Astrocyte of the cerebellum (primary cell): ENCODE measurements around the gene CACHD1.

Experiments
- DNase-seq: peaks from one replicate; pipeline ENCODE4 v3.0.0-alpha.2; 2011; ENCODE audit warnings: low read depth
- H3K4me3 ChIP-seq: 2 replicates; pipeline ENCODE4 v1.5.1; 2011; ENCODE audit warnings: mild to moderate bottlenecking, low read depth, low read length, moderate library complexity
- CTCF ChIP-seq: IDR thresholded peaks from 2 replicates; pipeline ENCODE4 v1.5.1; 2012; ENCODE audit warnings: low read length, low read depth, moderate library complexity, mild to moderate bottlenecking; ENCODE audit errors: missing control alignments
- in situ Hi-C: cut with HindIII; loops from 2 replicates; pipeline ENCODE4 v1.10.0; 2017; ENCODE audit warnings: low sequenced_read_pairs

Gene CACHD1

GRCh38 chr1:64483731-64484414 lies 13.9 kb downstream of the CACHD1 start:
- no peak for TF ChIP-seq CTCF
- DNase-seq, result no peak
- H3K4me3 ChIP-seq, result no peak overlapping the region
- in situ Hi-C loops, result no loop called here

- H3K4me3 ChIP-seq, result no peak overlapping the region
- peak; percentile 53 for DNase-seq
- no peak for TF ChIP-seq CTCF
- in situ Hi-C loops, result no loop called here
Observed at GRCh38 chr1:64484651-64485050, 14.7 kb downstream of the CACHD1 start.

GRCh38 chr1:64486193-64486592 lies 16.3 kb downstream of the CACHD1 start:
- in situ Hi-C loops, result no loop called here
- no peak overlapping the region for H3K4me3 ChIP-seq
- no peak for TF ChIP-seq CTCF
- DNase-seq, result no peak

- no peak overlapping the region for H3K4me3 ChIP-seq
- no peak for DNase-seq
- no peak for TF ChIP-seq CTCF
- in situ Hi-C loops, result no loop called here
Observed at GRCh38 chr1:64487061-64487460, 17.1 kb downstream of the CACHD1 start.

GRCh38 chr1:64488862-64489261 lies 18.9 kb downstream of the CACHD1 start:
- no peak for DNase-seq
- no peak overlapping the region for H3K4me3 ChIP-seq
- in situ Hi-C loops, result no loop called here
- no peak for TF ChIP-seq CTCF

GRCh38 chr1:64489707-64490106 lies 19.8 kb downstream of the CACHD1 start:
- no peak overlapping the region for H3K4me3 ChIP-seq
- TF ChIP-seq CTCF, result no peak
- in situ Hi-C loops, result no loop called here
- DNase-seq, result no peak
